GM15510 (cell line): ENCODE measurements around the gene SLC6A1.

Experiments
- POLR2A ChIP-seq: IDR thresholded peaks from 3 replicates; pipeline ENCODE4 v1.6.1; 2011; ENCODE audit warnings: borderline replicate concordance; ENCODE audit not compliant: insufficient read length; ENCODE audit errors: extremely low read depth

Gene SLC6A1

GRCh38 chr3:11055496-11055895 is 62.9 kb downstream of the SLC6A1 start:
- no peak for TF ChIP-seq POLR2A

GRCh38 chr3:11056531-11057050 is 64.0 kb downstream of the SLC6A1 start:
- TF ChIP-seq POLR2A = no peak

GRCh38 chr3:11057655-11058054 is 65.1 kb downstream of the SLC6A1 start:
- TF ChIP-seq POLR2A = no peak

GRCh38 chr3:11059090-11059798 is 66.7 kb downstream of the SLC6A1 start:
- no peak for TF ChIP-seq POLR2A

- no peak for TF ChIP-seq POLR2A
Observed at GRCh38 chr3:11059799-11060115, 67.2 kb downstream of the SLC6A1 start.

GRCh38 chr3:11060500-11061251 is 68.1 kb downstream of the SLC6A1 start:
- no peak for TF ChIP-seq POLR2A

- TF ChIP-seq POLR2A = no peak
Observed at GRCh38 chr3:11062704-11063103, 70.2 kb downstream of the SLC6A1 start.

- no peak for TF ChIP-seq POLR2A
Observed at GRCh38 chr3:11071096-11071755, 78.7 kb downstream of the SLC6A1 start.

- TF ChIP-seq POLR2A = no peak
Observed at GRCh38 chr3:11072631-11073030, 80.1 kb downstream of the SLC6A1 start.

- TF ChIP-seq POLR2A = no peak
Observed at GRCh38 chr3:11074011-11074410, 81.5 kb downstream of the SLC6A1 start.

- no peak for TF ChIP-seq POLR2A
Observed at GRCh38 chr3:11074451-11074850, 81.9 kb downstream of the SLC6A1 start.

- TF ChIP-seq POLR2A = no peak
Observed at GRCh38 chr3:11076711-11077110, 84.2 kb downstream of the SLC6A1 start.

- TF ChIP-seq POLR2A = no peak
Observed at GRCh38 chr3:11077466-11077865, 84.9 kb downstream of the SLC6A1 start.

- TF ChIP-seq POLR2A = no peak
Observed at GRCh38 chr3:11078826-11079515, 86.4 kb downstream of the SLC6A1 start.

GRCh38 chr3:11080492-11080891 is 87.9 kb downstream of the SLC6A1 start:
- no peak for TF ChIP-seq POLR2A

GRCh38 chr3:11084098-11084497 is 91.5 kb downstream of the SLC6A1 start:
- no peak for TF ChIP-seq POLR2A

- TF ChIP-seq POLR2A = no peak
Observed at GRCh38 chr3:11084677-11085076, 92.1 kb downstream of the SLC6A1 start.
